ENCODE results near the gene MBD5.

The MBD5 gene

GRCh38 chr2:148486655-148487054 is 465.8 kb downstream of the MBD5 start:
- Histone ChIP-seq H3K4me1 (ENCODE audit: insufficient read depth, low read length) (peaks cover 4% of the 10 kb centered on the region; the same call in 1 of the 2 replicates), H3K9ac (ENCODE audit: low read depth, low read length) (no peak overlapping the region), H3K36me3 (ENCODE audit: insufficient read depth, low read depth, low read length) (no peaks in the 10 kb centered on the region), H3K4me3 (ENCODE audit: low read length) (no peak overlapping the region), H3K27me3 (ENCODE audit: insufficient read depth, low read length) (no peaks in the 10 kb centered on the region), H3K27ac (ENCODE audit: low read length) (no peak overlapping the region), H3K9me3 (ENCODE audit: insufficient read depth, low read depth, low read length) (no peaks in the 10 kb centered on the region)

DNA sequence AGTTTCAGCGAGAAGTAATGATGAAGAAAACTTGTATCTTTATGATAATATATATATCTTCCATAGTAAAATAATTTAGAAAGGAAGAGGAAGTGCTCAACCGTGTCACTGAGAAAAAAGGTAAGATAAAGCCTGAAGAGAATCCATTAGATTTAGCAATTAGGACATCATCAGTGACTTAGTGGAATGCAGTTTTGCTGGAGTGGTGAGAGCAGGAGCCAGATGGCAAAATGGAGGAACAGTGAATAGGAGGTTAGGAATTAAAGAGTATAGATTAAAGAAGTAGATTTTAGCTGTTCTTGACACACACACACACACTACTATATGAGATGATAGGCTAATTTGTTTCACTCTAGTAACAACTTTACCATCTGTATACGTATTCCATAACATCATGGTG is 466.5 kb downstream of the MBD5 start:
- H3K36me3 ChIP-seq (ENCODE audit: insufficient read depth, low read depth, low read length): no peaks in the 10 kb centered on the region
- H3K27me3 ChIP-seq (ENCODE audit: insufficient read depth, low read length): no peaks in the 10 kb centered on the region
- H3K4me3 ChIP-seq (ENCODE audit: low read length): no peak overlapping the region
- no peak overlapping the region for H3K27ac ChIP-seq (ENCODE audit: low read length)
- H3K4me1 ChIP-seq (ENCODE audit: insufficient read depth, low read length): peaks cover 4% of the 10 kb centered on the region; the same call in 1 of the 2 replicates
- H3K9me3 ChIP-seq (ENCODE audit: insufficient read depth, low read depth, low read length): no peaks in the 10 kb centered on the region
- H3K9ac ChIP-seq (ENCODE audit: low read depth, low read length): no peak overlapping the region

- Histone ChIP-seq H3K27me3 (ENCODE audit: insufficient read depth, low read length) (no peaks in the 10 kb centered on the region), H3K4me1 (ENCODE audit: insufficient read depth, low read length) (no peaks in the 10 kb centered on the region; the same call in 1 of the 2 replicates), H3K27ac (ENCODE audit: low read length) (no peak overlapping the region), H3K9me3 (ENCODE audit: insufficient read depth, low read depth, low read length) (no peaks in the 10 kb centered on the region), H3K9ac (ENCODE audit: low read depth, low read length) (no peak overlapping the region), H3K36me3 (ENCODE audit: insufficient read depth, low read depth, low read length) (no peaks in the 10 kb centered on the region), H3K4me3 (ENCODE audit: low read length) (no peak overlapping the region)
These were observed 470.0 kb downstream of the MBD5 start for GRCh38 chr2:148490840-148491439.

- Histone ChIP-seq H3K36me3 (ENCODE audit: insufficient read depth, low read depth, low read length) (no peaks in the 10 kb centered on the region), H3K4me3 (ENCODE audit: low read length) (no peak overlapping the region), H3K27me3 (ENCODE audit: insufficient read depth, low read length) (no peaks in the 10 kb centered on the region), H3K9me3 (ENCODE audit: insufficient read depth, low read depth, low read length) (no peaks in the 10 kb centered on the region), H3K4me1 (ENCODE audit: insufficient read depth, low read length) (peaks cover 4% of the 10 kb centered on the region; the same call in 1 of the 2 replicates), H3K9ac (ENCODE audit: low read depth, low read length) (no peak overlapping the region), H3K27ac (ENCODE audit: low read length) (no peak overlapping the region)
These were observed 473.1 kb downstream of the MBD5 start for GRCh38 chr2:148493822-148494563.

DNA sequence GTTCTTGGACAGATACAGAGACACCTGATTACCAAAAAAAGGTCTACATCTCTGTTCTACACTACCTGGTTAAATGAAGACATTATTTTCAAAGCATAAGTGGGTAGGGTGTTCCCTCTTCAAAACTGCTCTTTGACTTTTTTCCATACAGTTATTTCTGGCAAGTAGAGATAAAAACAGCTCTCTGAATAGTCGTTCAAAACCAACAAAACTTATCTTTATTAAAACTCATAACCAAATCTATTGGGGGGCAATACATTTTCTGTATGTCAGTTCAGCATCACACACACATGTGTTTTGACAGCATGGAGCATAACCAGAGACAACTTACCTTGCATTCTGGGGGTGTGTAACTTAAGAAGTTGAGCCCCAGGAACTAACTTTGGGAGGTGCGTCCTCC is 474.7 kb downstream of the MBD5 start:
- Histone ChIP-seq H3K27me3 (ENCODE audit: insufficient read depth, low read length) (no peaks in the 10 kb centered on the region), H3K27ac (ENCODE audit: low read length) (no peak overlapping the region), H3K9ac (ENCODE audit: low read depth, low read length) (no peak overlapping the region), H3K9me3 (ENCODE audit: insufficient read depth, low read depth, low read length) (no peaks in the 10 kb centered on the region), H3K4me1 (ENCODE audit: insufficient read depth, low read length) (peaks cover 4% of the 10 kb centered on the region; the same call in 1 of the 2 replicates), H3K36me3 (ENCODE audit: insufficient read depth, low read depth, low read length) (no peaks in the 10 kb centered on the region), H3K4me3 (ENCODE audit: low read length) (no peak overlapping the region)

DNA sequence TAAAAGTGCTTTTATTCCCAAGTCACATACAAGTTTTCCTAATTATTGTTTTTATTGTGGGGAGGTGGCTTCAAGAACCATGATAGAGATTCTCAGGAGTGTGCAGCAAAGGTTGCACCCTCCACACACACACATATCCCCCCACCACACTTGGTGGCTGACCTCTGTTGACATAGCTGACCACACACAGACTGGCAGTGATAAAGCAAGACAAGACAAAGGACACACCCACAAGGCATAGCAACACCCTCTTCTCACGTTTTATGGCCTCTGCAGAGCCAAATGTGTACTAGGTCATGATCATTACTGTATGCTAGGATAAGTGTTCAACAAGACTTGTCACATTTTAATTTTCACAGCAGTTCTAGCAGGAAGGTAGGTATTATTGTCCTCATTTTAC is 480.7 kb downstream of the MBD5 start:
- Histone ChIP-seq H3K4me1 (ENCODE audit: insufficient read depth, low read length) (peaks cover 1% of the 10 kb centered on the region; the same call in 1 of the 2 replicates), H3K9ac (ENCODE audit: low read depth, low read length) (no peak overlapping the region)

GRCh38 chr2:148503516-148503915 is 482.6 kb downstream of the MBD5 start:
- Histone ChIP-seq H3K9ac (ENCODE audit: low read depth, low read length) (no peak overlapping the region), H3K9me3 (ENCODE audit: insufficient read depth, low read depth, low read length) (no peaks in the 10 kb centered on the region), H3K36me3 (ENCODE audit: insufficient read depth, low read depth, low read length) (no peaks in the 10 kb centered on the region)

More for the DNA sequence above, 480.7 kb downstream of the MBD5 start:
- Histone ChIP-seq H3K27me3 (ENCODE audit: insufficient read depth, low read length) (no peaks in the 10 kb centered on the region), H3K9me3 (ENCODE audit: insufficient read depth, low read depth, low read length) (no peaks in the 10 kb centered on the region), H3K4me3 (ENCODE audit: low read length) (no peak overlapping the region), H3K36me3 (ENCODE audit: insufficient read depth, low read depth, low read length) (no peaks in the 10 kb centered on the region), H3K27ac (ENCODE audit: low read length) (no peak overlapping the region)

DNA sequence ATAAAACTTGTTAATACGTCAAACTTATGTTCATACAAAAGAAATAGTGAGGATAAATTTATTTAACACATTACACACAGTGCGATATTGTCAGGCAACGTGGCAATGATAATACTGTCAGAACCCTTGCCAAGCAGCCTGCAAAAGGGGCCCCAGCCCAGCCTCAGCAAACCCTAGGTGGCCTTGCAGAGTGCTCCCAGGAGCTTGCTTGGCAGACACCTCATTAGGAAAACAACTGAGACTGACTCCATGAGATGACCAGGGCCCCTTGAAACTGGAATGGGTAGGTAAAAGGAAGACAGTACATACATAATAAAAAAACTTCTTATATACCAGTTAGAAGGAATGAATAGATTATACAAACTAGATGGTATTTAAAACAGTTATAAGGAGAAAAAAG is 487.1 kb downstream of the MBD5 start:
- Histone ChIP-seq H3K36me3 (ENCODE audit: insufficient read depth, low read depth, low read length) (no peaks in the 10 kb centered on the region), H3K27ac (ENCODE audit: low read length) (no peak overlapping the region), H3K9ac (ENCODE audit: low read depth, low read length) (no peak overlapping the region), H3K4me1 (ENCODE audit: insufficient read depth, low read length) (peaks cover 3% of the 10 kb centered on the region; the same call in 1 of the 2 replicates), H3K4me3 (ENCODE audit: low read length) (no peak overlapping the region), H3K9me3 (ENCODE audit: insufficient read depth, low read depth, low read length) (no peaks in the 10 kb centered on the region), H3K27me3 (ENCODE audit: insufficient read depth, low read length) (no peaks in the 10 kb centered on the region)

More at GRCh38 chr2:148503516-148503915, 482.6 kb downstream of the MBD5 start:
- Histone ChIP-seq H3K27ac (ENCODE audit: low read length) (no peak overlapping the region), H3K4me3 (ENCODE audit: low read length) (no peak overlapping the region), H3K27me3 (ENCODE audit: insufficient read depth, low read length) (no peaks in the 10 kb centered on the region), H3K4me1 (ENCODE audit: insufficient read depth, low read length) (peaks cover 3% of the 10 kb centered on the region; the same call in 1 of the 2 replicates)

- Histone ChIP-seq H3K9ac (ENCODE audit: low read depth, low read length) (no peak overlapping the region), H3K36me3 (ENCODE audit: insufficient read depth, low read depth, low read length) (no peaks in the 10 kb centered on the region), H3K4me1 (ENCODE audit: insufficient read depth, low read length) (peaks cover 3% of the 10 kb centered on the region; the same call in 1 of the 2 replicates), H3K27ac (ENCODE audit: low read length) (no peak overlapping the region), H3K9me3 (ENCODE audit: insufficient read depth, low read depth, low read length) (no peaks in the 10 kb centered on the region), H3K4me3 (ENCODE audit: low read length) (no peak overlapping the region), H3K27me3 (ENCODE audit: insufficient read depth, low read length) (no peaks in the 10 kb centered on the region)
These were observed 488.0 kb downstream of the MBD5 start for GRCh38 chr2:148508878-148509287.

DNA sequence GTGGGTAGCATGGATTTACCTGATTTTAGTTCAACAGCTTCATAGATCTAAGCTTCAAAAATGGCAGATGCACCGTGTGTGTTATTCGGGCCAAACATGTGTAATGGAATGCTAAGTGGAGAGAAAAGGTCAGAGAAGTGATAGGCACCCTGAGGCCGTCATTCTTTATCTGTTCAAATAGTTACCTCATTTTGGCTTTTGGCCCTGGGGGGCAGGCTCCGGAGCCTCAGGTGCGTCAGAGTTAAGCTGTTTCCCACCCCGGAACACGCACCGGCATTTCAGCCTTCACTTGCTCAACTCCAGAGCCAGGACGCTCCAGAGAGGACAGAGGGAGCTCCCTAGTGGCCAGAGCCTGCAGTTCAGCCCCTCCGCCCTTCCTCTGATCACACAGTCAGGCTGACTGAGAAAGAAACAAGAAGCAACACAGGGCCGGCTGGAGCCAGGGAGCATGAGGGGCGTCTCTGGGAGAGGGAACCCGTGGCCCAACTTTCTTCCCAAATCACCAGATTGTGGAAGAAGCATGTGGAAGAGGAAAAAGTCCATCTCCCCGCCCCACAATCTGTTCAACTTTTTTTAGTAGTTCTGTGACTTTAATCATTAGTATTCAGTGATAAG is 488.5 kb downstream of the MBD5 start:
- Histone ChIP-seq H3K9me3 (ENCODE audit: insufficient read depth, low read depth, low read length) (no peaks in the 10 kb centered on the region), H3K9ac (ENCODE audit: low read depth, low read length) (no peak overlapping the region), H3K27me3 (ENCODE audit: insufficient read depth, low read length) (no peaks in the 10 kb centered on the region), H3K4me3 (ENCODE audit: low read length) (no peak overlapping the region), H3K27ac (ENCODE audit: low read length) (no peak overlapping the region), H3K4me1 (ENCODE audit: insufficient read depth, low read length) (peaks cover 3% of the 10 kb centered on the region; the same call in 1 of the 2 replicates), H3K36me3 (ENCODE audit: insufficient read depth, low read depth, low read length) (no peaks in the 10 kb centered on the region)

- Histone ChIP-seq H3K4me1 (ENCODE audit: insufficient read depth, low read length) (peaks cover 3% of the 10 kb centered on the region; the same call in 1 of the 2 replicates), H3K9me3 (ENCODE audit: insufficient read depth, low read depth, low read length) (no peaks in the 10 kb centered on the region), H3K27me3 (ENCODE audit: insufficient read depth, low read length) (no peaks in the 10 kb centered on the region), H3K36me3 (ENCODE audit: insufficient read depth, low read depth, low read length) (no peaks in the 10 kb centered on the region), H3K4me3 (ENCODE audit: low read length) (no peak overlapping the region), H3K9ac (ENCODE audit: low read depth, low read length) (no peak overlapping the region), H3K27ac (ENCODE audit: low read length) (no peak overlapping the region)
These were observed 491.0 kb downstream of the MBD5 start for GRCh38 chr2:148511883-148512282.

Data from iPS-20b (cell line).